SU-DHL-6 (cell line): ENCODE results near the gene SH3BGRL3.

Experiments used
- H2AFZ ChIP-seq: fragments of 200-600 bp; sonication (generic); 2 replicates; pipeline ENCODE4 v1.6.1; 2014; ENCODE audit warnings: low read depth, mild to moderate bottlenecking, moderate library complexity, mixed read lengths, antibody characterized with exemption, low read length; ENCODE audit not compliant: severe bottlenecking
- H3F3A ChIP-seq: fragments of 200-600 bp; shearing (Covaris generic); 2 replicates; pipeline ENCODE4 v1.6.0; 2016; ENCODE audit warnings: antibody characterized with exemption, mild to moderate bottlenecking; ENCODE audit not compliant: insufficient read depth
- H3K27ac ChIP-seq: fragments of 200-600 bp; sonication (generic); 2 replicates; pipeline ENCODE4 v1.5.1; 2016; ENCODE audit warnings: low read depth, mild to moderate bottlenecking, low read length, moderate library complexity, mixed read lengths
- H3K27me3 ChIP-seq: fragments of 200-600 bp; sonication (generic), shearing (Covaris generic); 2 replicates; pipeline ENCODE4 v1.6.0; 2014; ENCODE audit warnings: mild to moderate bottlenecking, low read length
- H3K36me3 ChIP-seq: fragments of 200-600 bp; sonication (generic); 2 replicates; pipeline ENCODE4 v1.6.1; 2014; ENCODE audit warnings: mild to moderate bottlenecking, low read length, mixed read lengths
- H3K4me2 ChIP-seq: fragments of 300-600, 200-600 bp; shearing (Covaris generic), sonication (generic); 2 replicates; pipeline ENCODE4 v1.6.0; 2014; ENCODE audit warnings: low read length, low read depth, mild to moderate bottlenecking; ENCODE audit not compliant: poor library complexity, severe bottlenecking
- H3K4me3 ChIP-seq: fragments of 200-600 bp; sonication (generic); 2 replicates; pipeline ENCODE4 v1.5.1; 2014; ENCODE audit warnings: antibody characterized with exemption, low read length, mild to moderate bottlenecking, mixed read lengths; ENCODE audit not compliant: insufficient read depth, poor library complexity, severe bottlenecking
- H3K79me2 ChIP-seq: fragments of 200-600 bp; sonication (generic); 2 replicates; pipeline ENCODE4 v1.6.1; 2014; ENCODE audit warnings: mild to moderate bottlenecking, low read length, moderate library complexity; ENCODE audit not compliant: insufficient read depth
- H3K9ac ChIP-seq: fragments of 200-600 bp; sonication (generic); 2 replicates; pipeline ENCODE4 v1.7.0; 2014; ENCODE audit warnings: mild to moderate bottlenecking, low read length
- H3K9me2 ChIP-seq: fragments of 200-600 bp; sonication (generic); replicated peaks from 2 replicates; pipeline ENCODE4 v1.6.1; 2014; ENCODE audit warnings: low read length; ENCODE audit not compliant: insufficient read depth
- H3K9me3 ChIP-seq: fragments of 200-600 bp; sonication (generic); 2 replicates; pipeline ENCODE4 v1.6.1; 2014; ENCODE audit warnings: low read length, mixed read lengths; ENCODE audit not compliant: insufficient read depth
- H4K20me1 ChIP-seq: fragments of 200-600 bp; sonication (generic); 2 replicates; pipeline ENCODE4 v1.6.1; 2014; ENCODE audit warnings: low read depth, mild to moderate bottlenecking, antibody characterized with exemption, low read length, moderate library complexity, mixed read lengths
- CTCF ChIP-seq: fragments of 200-600 bp; sonication (generic); IDR thresholded peaks from one replicate; pipeline ENCODE4 v1.5.1; 2017; ENCODE audit warnings: antibody characterized with exemption, mild to moderate bottlenecking, low read length, moderate library complexity; ENCODE audit not compliant: insufficient read depth, poor library complexity, severe bottlenecking
- EZH2phosphoT487 ChIP-seq: fragments of 200-600 bp; sonication (generic), shearing (Covaris generic); conservative IDR thresholded peaks from 2 replicates; pipeline ENCODE4 v1.6.1; 2018; ENCODE audit warnings: mild to moderate bottlenecking, antibody characterized with exemption, low read length, moderate library complexity, mixed read lengths

SH3BGRL3 gene

GRCh38 chr1:26283871-26284596 is 4.1 kb downstream of the SH3BGRL3 start:
- H3K79me2 ChIP-seq: peaks cover 4% of the 10 kb centered on the region; the same call in 1 of the 2 replicates
- H4K20me1 ChIP-seq: no peaks in the 10 kb centered on the region; the same call in 1 of the 2 replicates
- H3K36me3 ChIP-seq: no peaks in the 10 kb centered on the region
- no peak for TF ChIP-seq CTCF
- no peak for TF ChIP-seq EZH2phosphoT487
- no peak overlapping the region for H3K4me3 ChIP-seq
- no peaks in the 10 kb centered on the region for H3K27me3 ChIP-seq
- H3K9ac ChIP-seq: no peak overlapping the region
- H3K9me2 ChIP-seq: no peaks in the 10 kb centered on the region
- no peaks in the 10 kb centered on the region for H3K9me3 ChIP-seq
- H3K4me2 ChIP-seq: no peak overlapping the region
- no peak overlapping the region for H3K27ac ChIP-seq
- H2AFZ ChIP-seq: no peak overlapping the region
- H3F3A ChIP-seq: peaks cover 40% of the 10 kb centered on the region

GRCh38 chr1:26284597-26285347 is 4.9 kb downstream of the SH3BGRL3 start:
- Histone ChIP-seq H3K4me3 (no peak overlapping the region), H2AFZ (no peak overlapping the region), H3K9me3 (no peaks in the 10 kb centered on the region), H3K4me2 (no peak overlapping the region), H3K27ac (no peak overlapping the region), H3K79me2 (peaks cover 4% of the 10 kb centered on the region; the same call in 1 of the 2 replicates), H3K9me2 (no peaks in the 10 kb centered on the region), H3F3A (peaks cover 47% of the 10 kb centered on the region), H4K20me1 (no peaks in the 10 kb centered on the region; the same call in 1 of the 2 replicates), H3K27me3 (no peaks in the 10 kb centered on the region), H3K9ac (no peak overlapping the region), H3K36me3 (no peaks in the 10 kb centered on the region)
- TF ChIP-seq CTCF (peak; percentile 89), EZH2phosphoT487 (no peak)

- Histone ChIP-seq H3K36me3 (no peaks in the 10 kb centered on the region), H3K27ac (peak overlapping the region; percentile 97; the same call in 1 of the 2 replicates), H3K27me3 (no peaks in the 10 kb centered on the region), H4K20me1 (no peaks in the 10 kb centered on the region; the same call in 1 of the 2 replicates), H3K4me3 (no peak overlapping the region), H2AFZ (no peak overlapping the region), H3F3A (peaks cover 55% of the 10 kb centered on the region), H3K4me2 (no peak overlapping the region), H3K9ac (no peak overlapping the region), H3K9me3 (no peaks in the 10 kb centered on the region), H3K79me2 (peaks cover under 1% of the 10 kb centered on the region; the same call in 1 of the 2 replicates), H3K9me2 (no peaks in the 10 kb centered on the region)
- TF ChIP-seq EZH2phosphoT487 (no peak), CTCF (peak; percentile 52)
Observed at GRCh38 chr1:26285366-26286063, 5.6 kb downstream of the SH3BGRL3 start.
